Left lung (tissue), 10 donors: Measurements from ENCODE around the gene ATP6V1F. TPM values are rescaled to one million over a fixed set of nuclear protein-coding genes. Genes with fewer than 3 reads are reported as not detected.
A peak's percentile ranks its signal among the peaks of the same experiment; 100 is the strongest.

Source experiments
- ATAC-seq: fragments of 200-7000 bp; cut with Tn5 transposase; one replicate; pipeline ENCODE4 v1.9.1; 2020; ENCODE audit warnings: moderate library complexity
- DNase-seq, 4 donors: peaks; one replicate each; pipeline ENCODE4 v3.0.0-alpha.2; 2013 to 2020
- H3K27ac ChIP-seq, 2 donors: fragments of 200-600 bp; sonication (generic) in 1 of 2; one replicate each; pipeline versions ENCODE4 v1.5.0 to v1.8.0; 2020 to 2021
- H3K27me3 ChIP-seq, 2 donors: fragments of 200-600 bp; sonication (generic) in 1 of 2; one replicate each; pipeline versions ENCODE4 v1.5.0 to v1.8.0; 2020 to 2021
- H3K36me3 ChIP-seq, 2 donors: fragments of 200-600 bp; sonication (generic) in 1 of 2; one replicate each; pipeline versions ENCODE4 v1.5.0 to v1.8.0; 2020 to 2021
- H3K4me1 ChIP-seq, 2 donors: fragments of 200-600 bp; one replicate each; pipeline ENCODE4 v1.8.0; 2021
- H3K4me3 ChIP-seq, 2 donors: fragments of 200-600 bp; sonication (generic) in 1 of 2; one replicate each; pipeline versions ENCODE4 v1.5.0 to v1.8.0; 2020 to 2021; ENCODE audit warnings: mild to moderate bottlenecking in 1 of 2
- H3K9me3 ChIP-seq, 2 donors: fragments of 200-600 bp; sonication (generic) in 1 of 2; one replicate each; pipeline versions ENCODE4 v1.5.0 to v1.8.0; 2020 to 2021
- CTCF ChIP-seq, 2 donors: fragments of 200-600 bp; sonication (generic) in 1 of 2; IDR thresholded peaks; one replicate each; pipeline versions ENCODE4 v1.5.0 to v1.8.0; 2021; ENCODE audit warnings: antibody characterized with exemption in 2 of 2
- intact Hi-C, 2 donors: fragments of 100-400 bp; cut with DNase I; formaldehyde crosslinking; loops; one replicate each; pipeline versions ENCODE4 v1.11.2 to v1.14.2; 2022
- polyA plus RNA-seq, 6 donors: library from polyadenylated mRNA; unstranded; fragments of 120-200 nt; gene quantifications; one replicate each; pipeline ENCODE4 v1.2.1, GENCODE V29; 2013; ENCODE audit not compliant: insufficient read length in 6 of 6
- total RNA-seq, 2 donors: library from RNA; stranded (reverse); fragmentation: NEBNext Ultra II Directional; extraction: Animal tissue kit (Norgen Biotek cat#: 25700); gene quantifications; one replicate each; pipeline ENCODE4 v1.2.1, GENCODE V29; 2021
- donor health status: DM: no; HTN: yes; CAD: no.
- donor health status: DM: no; HTN: no; CAD: no.

Gene ATP6V1F
- total and polyA plus RNA-seq, 8 donors: 106 to 200 (median 111) TPM

DNA sequence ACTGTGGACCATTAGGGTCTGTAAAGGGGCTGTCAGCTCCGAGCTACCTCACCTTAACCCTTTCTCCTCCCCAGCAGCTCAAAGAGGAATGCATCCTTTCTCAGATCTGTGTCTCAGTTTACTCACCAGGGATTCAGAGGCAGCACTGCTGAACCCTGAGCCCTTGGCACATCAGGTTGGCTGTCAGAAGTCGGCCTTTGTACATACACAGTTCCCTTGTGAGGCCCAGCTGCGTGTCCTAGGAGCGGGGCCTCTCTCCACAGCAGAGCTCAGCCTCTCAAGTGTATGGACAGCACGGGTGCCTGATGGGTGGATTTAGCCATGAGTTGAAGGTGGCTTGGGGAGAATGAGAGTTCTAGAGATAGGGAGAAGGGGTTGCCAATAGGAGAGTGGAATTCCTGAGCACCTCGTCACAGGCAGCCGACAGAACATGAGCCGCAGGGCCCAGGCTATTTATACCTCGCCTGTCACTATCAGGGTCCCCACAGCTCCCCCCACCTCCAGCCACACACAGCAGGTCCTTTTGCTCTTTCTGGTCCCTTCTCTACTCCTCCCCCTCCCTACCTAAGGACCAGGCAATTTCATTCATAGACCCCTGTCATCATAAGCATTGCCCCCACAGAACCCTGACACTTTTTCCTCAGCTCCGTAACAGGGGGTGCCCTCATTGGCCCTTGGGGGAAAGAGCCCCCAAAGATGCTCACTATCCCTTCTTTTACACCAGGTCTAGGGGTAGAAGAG is 34.5 kb upstream of the ATP6V1F start:
- DNase-seq (no peak), ATAC-seq (no peak)
- no peak overlapping the region for H3K4me3 ChIP-seq
- peaks cover 14 to 72% of the 10 kb centered on the region in 2 donors for H3K27me3 ChIP-seq
- H3K4me1 ChIP-seq: peaks cover 12 to 31% of the 10 kb centered on the region in 2 donors
- no peak for TF ChIP-seq CTCF (IDR thresholded peaks at IDR 0.05)
- no peaks in the 10 kb centered on the region for H3K9me3 ChIP-seq
- intact Hi-C loops: no loop called here
- H3K36me3 ChIP-seq: no peaks in the 10 kb centered on the region
- no peak overlapping the region for H3K27ac ChIP-seq

DNA sequence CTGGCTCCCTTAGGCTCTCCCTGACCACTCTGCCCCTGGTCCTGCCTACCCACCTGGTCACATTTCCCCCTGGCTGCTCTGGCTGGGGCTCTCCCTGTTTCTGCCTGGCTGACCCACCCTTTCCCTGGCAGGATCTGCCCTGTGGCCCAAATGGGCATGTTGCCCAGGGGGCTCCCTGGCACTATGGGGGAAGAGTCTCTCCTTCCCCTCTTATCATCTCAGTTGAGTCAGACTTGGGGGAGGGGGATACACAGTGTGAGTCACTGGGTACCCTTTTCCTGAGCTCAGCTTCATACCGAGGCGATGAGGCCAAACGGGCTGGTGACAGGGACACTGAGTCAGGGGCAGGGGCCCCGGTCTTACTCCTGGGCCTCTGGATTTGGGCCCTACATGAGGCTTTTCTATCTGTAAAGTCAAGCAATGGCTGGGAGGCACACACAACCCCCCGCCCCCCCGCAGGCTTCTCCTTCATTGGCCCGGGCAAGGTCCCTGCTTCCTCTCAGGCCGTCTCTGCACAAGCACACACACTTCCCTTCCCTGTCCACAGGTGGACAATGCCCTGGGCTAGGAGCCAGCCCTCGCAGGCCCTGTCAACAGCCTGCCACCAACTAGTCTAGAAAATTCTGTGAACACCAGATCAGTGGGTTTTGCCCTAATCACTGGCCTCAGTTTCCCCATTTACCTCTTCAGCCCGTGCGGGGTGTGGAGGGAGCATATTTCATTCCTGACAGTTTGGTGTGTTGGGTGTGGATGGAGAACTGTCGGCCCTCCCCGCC is 33.1 kb upstream of the ATP6V1F start:
- Histone ChIP-seq H3K4me1 (peaks cover 12 to 31% of the 10 kb centered on the region in 2 donors), H3K36me3 (no peaks in the 10 kb centered on the region), H3K4me3 (no peak overlapping the region), H3K27me3 (peaks cover 14 to 77% of the 10 kb centered on the region in 2 donors), H3K27ac (no peak overlapping the region), H3K9me3 (no peaks in the 10 kb centered on the region)
- intact Hi-C loops: no loop called here
- ATAC-seq (no peak), DNase-seq (peak in 1 of 4 donors; percentile 33)
- no peak for TF ChIP-seq CTCF (IDR thresholded peaks at IDR 0.05)

DNA sequence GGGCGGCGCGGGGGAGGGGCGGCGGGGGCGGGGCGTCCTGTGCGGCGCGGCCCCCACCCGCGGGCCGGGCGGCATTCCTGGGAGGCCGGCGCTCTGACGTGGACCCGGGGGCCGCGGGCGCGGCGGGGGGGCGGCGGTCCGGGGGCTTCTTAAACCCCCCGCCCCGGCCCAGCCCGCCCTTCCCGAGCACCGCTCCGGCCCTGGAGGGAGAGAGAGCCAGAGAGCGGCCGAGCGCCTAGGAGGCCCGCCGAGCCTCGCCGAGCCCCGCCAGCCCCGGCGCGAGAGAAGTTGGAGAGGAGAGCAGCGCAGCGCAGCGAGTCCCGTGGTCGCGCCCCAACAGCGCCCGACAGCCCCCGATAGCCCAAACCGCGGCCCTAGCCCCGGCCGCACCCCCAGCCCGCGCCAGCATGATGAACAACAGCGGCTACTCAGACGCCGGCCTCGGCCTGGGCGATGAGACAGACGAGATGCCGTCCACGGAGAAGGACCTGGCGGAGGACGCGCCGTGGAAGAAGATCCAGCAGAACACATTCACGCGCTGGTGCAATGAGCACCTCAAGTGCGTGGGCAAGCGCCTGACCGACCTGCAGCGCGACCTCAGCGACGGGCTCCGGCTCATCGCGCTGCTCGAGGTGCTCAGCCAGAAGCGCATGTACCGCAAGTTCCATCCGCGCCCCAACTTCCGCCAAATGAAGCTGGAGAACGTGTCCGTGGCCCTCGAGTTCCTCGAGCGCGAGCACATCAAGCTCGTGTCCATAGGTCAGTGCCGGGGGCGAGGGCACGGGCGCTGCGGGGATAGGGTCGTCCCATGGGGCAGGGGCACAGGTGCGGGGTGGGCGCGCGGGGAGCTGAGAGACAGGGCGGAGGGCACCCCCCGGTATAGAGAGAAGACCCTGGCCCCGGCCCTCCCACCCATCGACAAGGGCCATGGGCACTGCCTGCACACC is 32.2 kb upstream of the ATP6V1F start, which contains the start of gene FLNC:
TSS of gene FLNC (plus strand) at position 176 of the 947 bp plus-strand sequence. CDS start at position 408, 232 bp downstream.
- no peaks in the 10 kb centered on the region for H3K9me3 ChIP-seq
- no peaks in the 10 kb centered on the region for H3K36me3 ChIP-seq
- ATAC-seq (peak; percentile 55), DNase-seq (peak in 3 of 4 donors; percentile 51 to 85 (median 76))
- H3K27ac ChIP-seq: peak within 1 kb of the TSS in 1 of 2 donors; percentile 8
- peaks cover 14 to 77% of the 10 kb centered on the region in 2 donors for H3K27me3 ChIP-seq
- intact Hi-C loops: no loop called here
- TF ChIP-seq CTCF (IDR thresholded peaks at IDR 0.05): no peak
- peaks cover 12 to 31% of the 10 kb centered on the region in 2 donors for H3K4me1 ChIP-seq
- peak within 1 kb of the TSS; percentile 34 to 47 for H3K4me3 ChIP-seq

- Histone ChIP-seq H3K27ac (peak overlapping the region in 1 of 2 donors; percentile 72), H3K27me3 (peaks cover 14 to 77% of the 10 kb centered on the region in 2 donors), H3K4me1 (peaks cover 12 to 31% of the 10 kb centered on the region in 2 donors), H3K36me3 (no peaks in the 10 kb centered on the region), H3K4me3 (peak overlapping the region; percentile 34 to 47), H3K9me3 (no peaks in the 10 kb centered on the region)
- TF ChIP-seq CTCF (IDR thresholded peaks at IDR 0.05): no peak
- intact Hi-C loops: no loop called here
- DNase-seq (peak; percentile 30 to 84 (median 56)), ATAC-seq (peak; percentile 3)
Measured at GRCh38 chr7:128831178-128831993, 31.3 kb upstream of the ATP6V1F start.
